SK-N-MC (cell line): ENCODE measurements around the gene ITGAD.

Experiments used
- EZH2 ChIP-seq: fragments of 200-600 bp; sonication (generic); IDR thresholded peaks from one replicate; pipeline ENCODE4 v1.6.1; 2017; ENCODE audit warnings: antibody characterized with exemption
- FOXP2 ChIP-seq: optimal IDR thresholded peaks from 2 replicates; pipeline ENCODE3; 2011; ENCODE audit warnings: mild to moderate bottlenecking, moderate library complexity; ENCODE audit not compliant: insufficient read depth; ENCODE audit errors: extremely low read length, control extremely low read depth
- POLR2AphosphoS5 ChIP-seq: IDR thresholded peaks from 2 replicates; pipeline ENCODE4 v1.6.1; 2012; ENCODE audit warnings: mild to moderate bottlenecking, low read depth, low read length, borderline replicate concordance

- TF ChIP-seq FOXP2 (no peak), POLR2AphosphoS5 (no peak), EZH2 (no peak)
Measured at GRCh38 chr16:31465788-31466370, 72.7 kb downstream of the ITGAD start.
